B cell (primary cell): ENCODE data around the gene RANBP10. TPM values are rescaled to one million over a fixed set of nuclear protein-coding genes. Genes with fewer than 3 reads are reported as not detected.

Source experiments
- ATAC-seq: fragments of 200-7000 bp; cut with Tn5 transposase; one replicate; pipeline ENCODE4 v1.10.0; 2021; ENCODE audit warnings: low read depth, mild to moderate bottlenecking, moderate number of reproducible peaks, moderate library complexity
- CTCF ChIA-PET: fragments of 350-600 bp; sonication (Branson Sonifier 250); formaldehyde crosslinking; loops from one replicate; lab custom pipeline; 2021; ENCODE audit warnings: antibody characterized with exemption, inconsistent platforms; lab: Charles Lee
- POLR2A ChIA-PET: fragments of 350-600 bp; sonication (Branson Sonifier 250); formaldehyde crosslinking; loops from one replicate; lab custom pipeline; 2021; ENCODE audit warnings: antibody characterized with exemption; lab: Charles Lee
- DNase-seq: peaks from one replicate; pipeline ENCODE4 v3.0.0; 2013
- H2AFZ ChIP-seq: 2 replicates; pipeline ENCODE4 v1.6.1; 2012; ENCODE audit warnings: mild to moderate bottlenecking, low read depth, low read length; ENCODE audit not compliant: insufficient read depth, poor library complexity, severe bottlenecking
- H3K27ac ChIP-seq, 2 donors: 1 replicate in 1 of 2; 2 replicates in 1 of 2; pipeline ENCODE4 v1.5.1; 2012 to 2013; ENCODE audit warnings: low read length in 2 of 2, mild to moderate bottlenecking in 2 of 2, moderate library complexity in 1 of 2
- H3K27me3 ChIP-seq, 4 experiments: fragments of 200-600 bp in 1 of 4; sonication (generic) in 1 of 4; replicated peaks in 1 of 4; 1 replicate in 2 of 4; 2 replicates in 2 of 4; pipeline versions ENCODE4 v1.6.1 to v1.7.0; 2013 to 2016; ENCODE audit warnings: low read length in 3 of 4, mild to moderate bottlenecking in 2 of 4, mixed read lengths in 1 of 4, moderate library complexity in 1 of 4; ENCODE audit not compliant: insufficient read depth in 4 of 4, control insufficient read depth in 3 of 4; ENCODE audit errors: control extremely low read depth in 1 of 4
- H3K36me3 ChIP-seq, 2 experiments: replicated peaks in 1 of 2; 1 replicate in 1 of 2; 2 replicates in 1 of 2; pipeline versions ENCODE4 v1.6.1 to v1.7.1; 2013; ENCODE audit warnings: low read length in 1 of 2; ENCODE audit not compliant: insufficient read depth in 2 of 2, control insufficient read depth in 1 of 2; ENCODE audit errors: control extremely low read depth in 1 of 2, extremely low read depth in 1 of 2
- H3K4me1 ChIP-seq, 2 donors: fragments of 200-600 bp in 1 of 2; sonication (generic) in 1 of 2; 1 replicate in 1 of 2; 2 replicates in 1 of 2; pipeline versions ENCODE4 v1.5.1 to v1.6.1; 2013 to 2017; ENCODE audit warnings: low read length in 2 of 2; ENCODE audit not compliant: control insufficient read depth in 2 of 2, insufficient read depth in 2 of 2
- H3K4me2 ChIP-seq: replicated peaks from 2 replicates; pipeline ENCODE3; 2012; ENCODE audit warnings: mild to moderate bottlenecking, low read depth, low read length; ENCODE audit not compliant: poor library complexity, severe bottlenecking
- H3K4me3 ChIP-seq, 5 experiments: fragments of 200-600 bp in 1 of 5; sonication (generic) in 1 of 5; 1 replicate in 3 of 5; 2 replicates in 2 of 5; pipeline versions ENCODE4 v1.5.1 to v1.7.0; 2011 to 2016; ENCODE audit warnings: low read length in 4 of 5, mild to moderate bottlenecking in 4 of 5, low read depth in 2 of 5, control low read depth in 1 of 5, moderate library complexity in 1 of 5; ENCODE audit not compliant: insufficient read depth in 1 of 5; ENCODE audit errors: control extremely low read depth in 1 of 5, extremely low read depth in 1 of 5
- H3K79me2 ChIP-seq: fragments of 200-600 bp; sonication (generic); one replicate; pipeline ENCODE4 v1.6.0; 2016; ENCODE audit warnings: low read length; ENCODE audit not compliant: control insufficient read depth, insufficient read depth
- H3K9ac ChIP-seq: fragments of 200-600 bp; sonication (generic); 2 replicates; pipeline ENCODE4 v1.6.1; 2017; ENCODE audit warnings: mild to moderate bottlenecking, low read length, moderate library complexity
- H3K9me3 ChIP-seq, 3 donors: one replicate each; pipeline versions ENCODE4 v1.6.1 to v1.7.1; 2013; ENCODE audit warnings: low read length in 2 of 3; ENCODE audit not compliant: control insufficient read depth in 2 of 3, insufficient read depth in 1 of 3; ENCODE audit errors: control extremely low read depth in 1 of 3
- H4K20me1 ChIP-seq: 2 replicates; pipeline ENCODE4 v1.6.0; 2012; ENCODE audit warnings: mild to moderate bottlenecking, low read length; ENCODE audit not compliant: insufficient read depth, control insufficient read depth, poor library complexity, severe bottlenecking
- H3K27ac Mint-ChIP-seq: one replicate; pipeline ENCODE4 v1.8.0; 2021; ENCODE audit warnings: mixed read lengths
- H3K27me3 Mint-ChIP-seq: one replicate; pipeline ENCODE4 v1.8.0; 2021; ENCODE audit warnings: mixed read lengths
- H3K4me1 Mint-ChIP-seq: one replicate; pipeline ENCODE4 v1.8.0; 2021; ENCODE audit warnings: mixed read lengths
- H3K4me3 Mint-ChIP-seq: one replicate; pipeline ENCODE4 v1.8.0; 2021; ENCODE audit warnings: mixed read lengths
- H3K9me3 Mint-ChIP-seq: one replicate; pipeline ENCODE4 v1.8.0; 2022; ENCODE audit warnings: mixed read lengths; ENCODE audit not compliant: insufficient read depth
- CTCF ChIP-seq: fragments of 200-600 bp; IDR thresholded peaks from one replicate; pipeline ENCODE4 v1.8.0; 2022; ENCODE audit warnings: antibody characterized with exemption, mild to moderate bottlenecking
- EZH2 ChIP-seq: IDR thresholded peaks from 2 replicates; pipeline ENCODE4 v1.6.1; 2012; ENCODE audit warnings: borderline replicate concordance, low read depth, mild to moderate bottlenecking, moderate library complexity, low read length; ENCODE audit not compliant: insufficient read depth, poor library complexity, severe bottlenecking
- WGBS: methylation state at CpG from one replicate; pipeline ENCODE4 v1.1.5; 2013; ENCODE audit warnings: missing lambda C conversion rate; ENCODE audit not compliant: insufficient coverage; 5-methylcytosine and 5-hydroxymethylcytosine counted together
- intact Hi-C: fragments of 100-400 bp; cut with micrococcal nuclease; formaldehyde crosslinking; loops from one replicate; pipeline ENCODE4 v1.10.0; 2022
- polyA plus RNA-seq: library from polyadenylated mRNA; depleted of rRNA; stranded (reverse); fragments of >200 nt; gene quantifications from 2 replicates; pipeline ENCODE4 v1.2.3, GENCODE V29; 2012
- total RNA-seq, 2 donors: library from RNA; stranded (reverse); fragments of 120-200 nt in 1 of 2; gene quantifications; 1 replicate in 1 of 2; 2 replicates in 1 of 2; pipeline versions ENCODE4 v1.2.3 to v1.2.4, GENCODE V29; 2013 to 2022

Gene RANBP10
- total and polyA plus RNA-seq, 2 donors (not counting 1 experiment from before 2014, with no cell fraction given): 29.0 to 32.2 TPM

GRCh38 chr16:67855789-67856188, 49.4 kb upstream of the RANBP10 start:
- H3K9me3 ChIP-seq: no peaks in the 10 kb centered on the region
- H3K9me3 Mint-ChIP-seq: no peaks in the 10 kb centered on the region

GRCh38 chr16:67853670-67854069, 47.3 kb upstream of the RANBP10 start:
- POLR2A ChIA-PET: no interaction called here

More at GRCh38 chr16:67855789-67856188, 49.4 kb upstream of the RANBP10 start:
- Histone ChIP-seq H2AFZ (no peak overlapping the region), H3K4me3 (no peak overlapping the region), H3K27me3 (no peaks in the 10 kb centered on the region), H3K4me1 (no peaks in the 10 kb centered on the region), H3K36me3 (peaks cover 0 to 7% of the 10 kb centered on the region in 2 experiments), H3K79me2 (peaks cover 97% of the 10 kb centered on the region), H4K20me1 (peaks cover 68% of the 10 kb centered on the region), H3K4me2 (no peak overlapping the region), H3K27ac (no peak overlapping the region), H3K9ac (no peak overlapping the region)
- Mint-ChIP-seq H3K4me1 (peaks cover 21% of the 10 kb centered on the region), H3K27me3 (no peaks in the 10 kb centered on the region), H3K27ac (no peak overlapping the region), H3K4me3 (no peak overlapping the region)
- DNase-seq (no peak), ATAC-seq (no peak)
- CTCF ChIA-PET: interaction anchor here (0.9 kb wide), 1 partner anchor 28 kb away, joined by 4 read pairs; no protein-coding TSS in a partner anchor
- POLR2A ChIA-PET: interaction anchor here (0.6 kb wide), 1 partner anchor 326 kb away, joined by 7 read pairs; no protein-coding TSS in a partner anchor
- WGBS: 90% methylated on average over 8 of the region's 10 CpGs
- intact Hi-C loops: no loop called here
- TF ChIP-seq CTCF (no peak), EZH2 (no peak)

More at GRCh38 chr16:67853670-67854069, 47.3 kb upstream of the RANBP10 start:
- H3K4me1 Mint-ChIP-seq: peaks cover 27% of the 10 kb centered on the region
- Histone ChIP-seq H3K4me3 (no peak overlapping the region), H4K20me1 (peaks cover 66% of the 10 kb centered on the region), H3K79me2 (peaks cover 97% of the 10 kb centered on the region), H3K36me3 (peaks cover 0 to 4% of the 10 kb centered on the region in 2 experiments), H3K27ac (no peak overlapping the region), H2AFZ (no peak overlapping the region), H3K4me2 (no peak overlapping the region), H3K9ac (no peak overlapping the region), H3K4me1 (no peaks in the 10 kb centered on the region), H3K27me3 (no peaks in the 10 kb centered on the region), H3K9me3 (no peaks in the 10 kb centered on the region)
- H3K9me3 Mint-ChIP-seq: no peaks in the 10 kb centered on the region
- DNase-seq (no peak), ATAC-seq (no peak)
- H3K27me3 Mint-ChIP-seq: no peaks in the 10 kb centered on the region
- TF ChIP-seq EZH2 (no peak), CTCF (no peak)
- intact Hi-C loops: no loop called here
- WGBS: 100% methylated on average over 3 of the region's 3 CpGs
- CTCF ChIA-PET: interaction anchor here (1.0 kb wide), 1 partner anchor 30 kb away, joined by 4 read pairs; no protein-coding TSS in a partner anchor
- no peak overlapping the region for H3K27ac Mint-ChIP-seq
- no peak overlapping the region for H3K4me3 Mint-ChIP-seq
